Measurements from ENCODE around the gene FAM177B. TPM values are rescaled to one million over a fixed set of nuclear protein-coding genes. Genes with fewer than 3 reads are reported as not detected.

Gene FAM177B
- total and polyA plus RNA-seq, 4 donors: 0.09 to 0.17 TPM; not detected in 2

GRCh38 chr1:222691016-222691415 is 46.0 kb upstream of the FAM177B start (continued):
- no peak for TF ChIP-seq CTCF (IDR thresholded peaks at IDR 0.05; ENCODE audit: low read depth, low read length, missing input control)
- TF ChIP-seq HNF4A (conservative IDR thresholded peaks at IDR 0.05): no peak
- TF ChIP-seq MAX (IDR thresholded peaks at IDR 0.05): no peak
- TF ChIP-seq FOXA2 (IDR thresholded peaks at IDR 0.05): no peak
- TF ChIP-seq YY1 (IDR thresholded peaks at IDR 0.05): no peak

- Histone ChIP-seq H3K4me1 (ENCODE audit: control insufficient read depth in 4 of 4, insufficient read depth in 4 of 4, low read length in 3 of 4) (no peaks in the 10 kb centered on the region), H3K4me3 (ENCODE audit: low read depth in 1 of 3, low read length in 3 of 3) (no peak overlapping the region), H3K9ac (ENCODE audit: low read depth in 1 of 2, low read length in 2 of 2) (no peak overlapping the region), H3K27me3 (ENCODE audit: control insufficient read depth in 4 of 4, insufficient read depth in 4 of 4, low read length in 3 of 4) (no peaks in the 10 kb centered on the region), H3K27ac (ENCODE audit: low read depth in 1 of 2, low read length in 2 of 2) (no peak overlapping the region), H3K36me3 (ENCODE audit: control insufficient read depth in 4 of 4, insufficient read depth in 3 of 4, low read depth in 1 of 4, low read length in 3 of 4) (peaks cover 0 to 5% (median 0%) of the 10 kb centered on the region in 4 donors), H3K9me3 (ENCODE audit: control insufficient read depth in 4 of 4, low read length in 3 of 4) (no peaks in the 10 kb centered on the region)
- 92% methylated on average over 5 of the region's 5 CpGs for WGBS
- no peak for DNase-seq (ENCODE audit: low spot score)
- no peak for TF ChIP-seq GABPA (IDR thresholded peaks at IDR 0.05 in 1 of 2, conservative IDR thresholded peaks at IDR 0.05 in 1 of 2)
- TF ChIP-seq MAX (IDR thresholded peaks at IDR 0.05): no peak
- no peak for TF ChIP-seq CTCF (IDR thresholded peaks at IDR 0.05; ENCODE audit: low read depth, low read length, missing input control)
- no peak for TF ChIP-seq NR2F2 (IDR thresholded peaks at IDR 0.05)
- TF ChIP-seq YY1 (IDR thresholded peaks at IDR 0.05): no peak
- no peak for TF ChIP-seq FOXA2 (IDR thresholded peaks at IDR 0.05)
- no peak for TF ChIP-seq JUND (IDR thresholded peaks at IDR 0.05)
- TF ChIP-seq HNF4A (conservative IDR thresholded peaks at IDR 0.05): no peak
- TF ChIP-seq RAD21 (IDR thresholded peaks at IDR 0.05): no peak
- no peak for TF ChIP-seq ATF3 (IDR thresholded peaks at IDR 0.05)
- no peak for TF ChIP-seq ZBTB33 (IDR thresholded peaks at IDR 0.05)
- no peak for TF ChIP-seq SP1 (IDR thresholded peaks at IDR 0.05)
- no peak for TF ChIP-seq EGR1 (IDR thresholded peaks at IDR 0.05; ENCODE audit: low read depth in 2 of 2)
- no peak for TF ChIP-seq REST (IDR thresholded peaks at IDR 0.05)
- no peak for TF ChIP-seq TAF1 (conservative IDR thresholded peaks at IDR 0.05)
- TF ChIP-seq RXRA (IDR thresholded peaks at IDR 0.05): no peak
These were observed 42.1 kb upstream of the FAM177B start for GRCh38 chr1:222694927-222695326.

Measured in liver (tissue), 9 donors.